ENCODE measurements around the gene BARHL1. TPM values are rescaled to one million over a fixed set of nuclear protein-coding genes. Genes with fewer than 3 reads are reported as not detected.

Gene BARHL1
- total RNA-seq, 2 experiments from 2014 or later: not detected

DNA sequence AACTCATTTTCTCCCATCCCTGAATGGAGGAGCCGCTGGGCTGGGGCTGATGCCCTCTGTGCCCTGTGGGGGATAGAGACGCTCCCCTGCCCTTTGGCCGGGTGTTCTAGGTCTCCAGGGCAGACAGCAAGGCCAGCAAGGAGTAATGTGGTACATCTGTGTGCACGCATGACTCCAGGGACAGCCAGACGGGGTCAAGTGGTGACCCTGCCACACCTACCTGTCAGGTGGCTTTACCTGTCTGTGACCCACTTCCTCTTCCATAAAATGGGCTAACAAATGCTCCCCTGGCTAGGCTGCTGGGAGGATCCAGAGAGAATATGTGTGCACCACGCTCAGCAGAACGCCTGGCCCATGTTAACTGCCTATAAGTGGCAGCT is 35.4 kb upstream of the BARHL1 start:
- H3K27me3 Mint-ChIP-seq (ENCODE audit: low read depth): peaks cover 30% of the 10 kb centered on the region
- CTCF ChIA-PET: interaction anchor here (1.0 kb wide), 1 partner anchor 11 kb away, joined by 3 read pairs; no protein-coding TSS in a partner anchor
- H3K9me3 Mint-ChIP-seq (ENCODE audit: insufficient read depth): no peaks in the 10 kb centered on the region
- ATAC-seq (no peak), DNase-seq (no peak)
- POLR2A ChIA-PET: no interaction called here
- no peak overlapping the region for H3K4me3 Mint-ChIP-seq
- H3K27ac Mint-ChIP-seq: no peak overlapping the region
- H3K4me1 Mint-ChIP-seq (ENCODE audit: low read depth): peaks cover 3% of the 10 kb centered on the region
- no peaks in the 10 kb centered on the region for H3K36me3 Mint-ChIP-seq (ENCODE audit: low read depth)

DNA sequence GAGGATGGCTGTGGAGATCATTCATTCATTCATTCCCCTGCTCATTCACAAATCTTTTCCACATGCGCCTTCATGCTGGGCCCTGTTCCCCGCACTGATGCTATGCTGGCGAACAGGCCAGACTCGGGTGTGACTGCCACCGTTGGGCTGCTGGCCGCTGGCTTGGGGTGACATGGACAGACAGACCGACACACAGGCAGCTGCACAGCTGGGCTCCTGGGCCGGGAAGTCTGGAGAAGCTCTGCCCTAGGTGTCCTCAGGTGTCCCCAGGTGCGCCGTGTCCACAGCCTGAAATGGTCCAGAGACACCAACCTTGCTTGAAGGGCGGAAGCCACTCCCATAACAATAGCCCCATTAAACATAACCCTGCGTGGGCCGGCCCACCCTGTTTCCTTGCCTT is 35.0 kb upstream of the BARHL1 start:
- no peak overlapping the region for H3K27ac Mint-ChIP-seq
- H3K27me3 Mint-ChIP-seq (ENCODE audit: low read depth): peaks cover 30% of the 10 kb centered on the region
- no peaks in the 10 kb centered on the region for H3K9me3 Mint-ChIP-seq (ENCODE audit: insufficient read depth)
- H3K4me3 Mint-ChIP-seq: no peak overlapping the region
- ChIA-PET POLR2A (interaction anchor here (1.0 kb wide), 1 partner anchor 12 kb away, joined by 3 read pairs; no protein-coding TSS in a partner anchor), CTCF (no interaction called here)
- H3K4me1 Mint-ChIP-seq (ENCODE audit: low read depth): peaks cover 3% of the 10 kb centered on the region
- DNase-seq: no peak
- no peak for ATAC-seq
- H3K36me3 Mint-ChIP-seq (ENCODE audit: low read depth): no peaks in the 10 kb centered on the region

DNA sequence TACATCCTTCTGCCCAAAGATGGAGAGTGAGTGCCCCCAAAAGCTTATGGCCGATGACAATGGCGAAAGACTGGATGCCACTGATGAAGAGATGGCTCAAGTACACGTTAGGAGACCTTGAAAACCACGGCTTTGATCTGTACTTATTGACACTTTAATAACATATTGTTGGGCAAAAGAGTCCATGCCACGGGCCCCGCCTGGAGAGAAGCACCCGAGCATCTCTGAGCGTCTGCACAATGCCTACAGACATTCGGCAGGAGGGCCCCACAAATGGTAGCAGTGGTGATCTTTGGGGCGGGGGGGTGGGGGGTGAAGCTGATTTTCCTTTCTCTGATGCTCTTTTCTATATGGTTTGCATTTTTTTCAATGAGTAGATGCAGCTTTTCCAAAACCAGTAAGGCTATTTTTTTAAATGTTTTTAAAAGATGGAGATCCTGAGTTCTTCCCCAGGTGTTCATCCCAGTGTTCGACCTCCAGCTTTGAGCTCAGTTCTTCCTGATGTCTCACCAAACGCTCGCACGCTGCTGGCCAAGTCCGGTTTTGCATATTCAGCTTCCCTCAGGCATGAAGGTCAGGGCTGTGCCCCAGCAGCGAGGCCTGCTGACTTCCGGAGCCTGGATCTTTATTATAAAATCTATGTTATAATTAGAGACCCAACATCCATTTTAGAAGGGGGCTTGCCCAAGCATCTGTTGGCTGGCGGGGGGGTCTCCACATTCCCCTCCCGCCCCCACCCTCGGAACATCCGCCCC is 34.3 kb upstream of the BARHL1 start:
- peaks cover 3% of the 10 kb centered on the region for H3K4me1 Mint-ChIP-seq (ENCODE audit: low read depth)
- no peak for DNase-seq
- H3K36me3 Mint-ChIP-seq (ENCODE audit: low read depth): no peaks in the 10 kb centered on the region
- no peak overlapping the region for H3K27ac Mint-ChIP-seq
- ChIA-PET POLR2A (interaction anchor here (1.0 kb wide), 1 partner anchor 12 kb away, joined by 3 read pairs; no protein-coding TSS in a partner anchor), CTCF (no interaction called here)
- ATAC-seq: no peak
- no peak overlapping the region for H3K4me3 Mint-ChIP-seq
- H3K9me3 Mint-ChIP-seq (ENCODE audit: insufficient read depth): no peaks in the 10 kb centered on the region
- H3K27me3 Mint-ChIP-seq (ENCODE audit: low read depth): peaks cover 30% of the 10 kb centered on the region

DNA sequence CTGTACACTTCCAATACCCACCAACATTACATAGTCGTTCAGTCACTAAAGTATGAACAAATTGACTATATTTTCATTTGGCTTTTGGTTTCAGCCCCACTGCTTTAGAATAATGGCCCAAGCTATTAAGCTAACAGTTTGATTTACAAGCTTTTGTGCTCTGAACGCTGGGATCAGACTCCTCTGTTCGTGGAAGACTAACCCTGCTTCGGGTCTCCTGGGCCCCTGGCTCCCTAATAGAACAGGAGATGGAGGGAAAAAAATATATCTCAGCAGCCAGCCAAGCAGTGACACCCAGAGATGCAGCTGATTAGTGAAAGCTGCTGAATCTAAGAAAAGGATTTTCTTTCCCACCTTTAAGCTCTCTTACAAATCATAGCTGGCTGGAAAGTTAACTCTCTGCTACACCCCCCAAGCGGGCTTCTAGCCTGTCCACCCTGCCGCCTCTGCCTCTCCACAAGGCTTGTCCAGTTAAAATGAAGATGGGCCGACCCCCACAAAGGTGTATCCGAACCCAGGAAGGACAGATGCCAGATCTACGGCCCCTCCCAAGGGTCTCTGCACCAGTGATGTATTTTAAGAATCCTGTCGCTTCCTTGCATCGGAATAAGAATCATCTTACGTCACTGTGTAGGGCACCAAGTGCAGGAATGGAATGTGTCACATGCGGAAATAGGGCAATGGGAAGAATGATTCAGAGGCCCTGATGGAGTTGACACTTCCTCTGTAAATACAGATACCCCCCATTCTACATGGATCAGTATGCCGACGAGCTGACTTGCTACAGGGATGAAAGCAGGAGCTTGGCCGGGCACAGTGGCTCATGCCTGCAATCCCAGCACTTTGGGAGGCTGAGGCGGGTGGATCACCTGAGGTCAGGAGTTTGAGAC is 33.4 kb upstream of the BARHL1 start:
- H3K4me1 Mint-ChIP-seq (ENCODE audit: low read depth): peaks cover 3% of the 10 kb centered on the region
- H3K9me3 Mint-ChIP-seq (ENCODE audit: insufficient read depth): no peaks in the 10 kb centered on the region
- peaks cover 27% of the 10 kb centered on the region for H3K27me3 Mint-ChIP-seq (ENCODE audit: low read depth)
- H3K4me3 Mint-ChIP-seq: no peak overlapping the region
- H3K27ac Mint-ChIP-seq: no peak overlapping the region
- no peak for DNase-seq
- no peaks in the 10 kb centered on the region for H3K36me3 Mint-ChIP-seq (ENCODE audit: low read depth)
- no peak for ATAC-seq
- POLR2A ChIA-PET: no interaction called here
- CTCF ChIA-PET: no interaction called here

DNA sequence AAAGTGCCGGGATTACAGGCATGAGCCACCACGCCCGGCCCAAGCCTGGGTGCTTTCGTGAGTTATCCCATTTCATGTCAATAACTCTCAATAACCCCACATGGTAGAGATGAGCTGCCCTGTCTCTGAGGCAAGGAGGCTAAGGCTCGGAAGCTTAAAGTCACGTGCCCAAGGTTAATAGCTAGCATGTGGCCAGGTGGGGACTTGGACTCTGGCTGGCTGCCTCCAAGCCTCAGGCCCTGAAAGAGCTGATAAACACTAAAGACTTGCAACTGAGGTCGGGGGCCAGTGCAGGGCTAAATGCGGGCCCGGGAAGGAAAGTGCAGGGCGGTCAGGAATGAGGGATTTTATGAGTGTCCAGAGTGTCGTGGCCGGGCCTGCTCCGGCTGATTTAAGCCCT is 30.9 kb upstream of the BARHL1 start:
- ATAC-seq (no peak), DNase-seq (no peak)
- H3K36me3 Mint-ChIP-seq (ENCODE audit: low read depth): no peaks in the 10 kb centered on the region
- H3K9me3 Mint-ChIP-seq (ENCODE audit: insufficient read depth): no peaks in the 10 kb centered on the region
- peaks cover 17% of the 10 kb centered on the region for H3K27me3 Mint-ChIP-seq (ENCODE audit: low read depth)
- peaks cover 2% of the 10 kb centered on the region for H3K4me1 Mint-ChIP-seq (ENCODE audit: low read depth)
- POLR2A ChIA-PET: interaction anchor here (0.6 kb wide), 1 partner anchor 1183 kb away, joined by 4 read pairs; no protein-coding TSS in a partner anchor
- H3K4me3 Mint-ChIP-seq: no peak overlapping the region
- CTCF ChIA-PET: interaction anchor here (1.1 kb wide), 1 partner anchor 218 kb away, joined by 3 read pairs; no protein-coding TSS in a partner anchor
- no peak overlapping the region for H3K27ac Mint-ChIP-seq

GRCh38 chr9:132552041-132552440 is 30.4 kb upstream of the BARHL1 start:
- H3K4me1 Mint-ChIP-seq (ENCODE audit: low read depth): no peaks in the 10 kb centered on the region
- ATAC-seq (no peak), DNase-seq (no peak)
- peaks cover 17% of the 10 kb centered on the region for H3K27me3 Mint-ChIP-seq (ENCODE audit: low read depth)
- no peaks in the 10 kb centered on the region for H3K36me3 Mint-ChIP-seq (ENCODE audit: low read depth)
- no peak overlapping the region for H3K4me3 Mint-ChIP-seq
- no peak overlapping the region for H3K27ac Mint-ChIP-seq
- ChIA-PET CTCF (interaction anchor here (1.1 kb wide), 1 partner anchor 218 kb away, joined by 3 read pairs; no protein-coding TSS in a partner anchor), POLR2A (no interaction called here)
- no peaks in the 10 kb centered on the region for H3K9me3 Mint-ChIP-seq (ENCODE audit: insufficient read depth)

DNA sequence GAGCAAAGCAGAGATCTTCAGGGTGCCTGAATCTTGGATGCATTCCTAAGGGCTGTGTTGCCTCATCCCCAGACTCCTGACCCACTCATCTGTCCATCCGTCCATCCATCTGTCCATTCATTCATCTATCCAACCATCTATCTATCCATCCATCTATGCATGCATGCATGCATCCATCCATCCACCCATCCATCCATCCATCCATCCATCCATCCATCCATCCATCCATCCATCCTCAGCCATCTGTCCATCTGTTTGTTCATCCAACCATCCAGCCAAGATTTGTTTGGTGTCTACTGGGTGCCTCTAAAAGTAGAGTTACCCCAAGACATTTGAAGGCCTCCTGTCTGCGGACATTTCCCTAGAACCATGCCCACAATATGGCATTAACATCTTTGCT is 27.7 kb upstream of the BARHL1 start:
- Mint-ChIP-seq H3K27ac (no peak overlapping the region), H3K9me3 (ENCODE audit: insufficient read depth) (no peaks in the 10 kb centered on the region), H3K36me3 (ENCODE audit: low read depth) (no peaks in the 10 kb centered on the region), H3K4me1 (ENCODE audit: low read depth) (no peaks in the 10 kb centered on the region), H3K27me3 (ENCODE audit: low read depth) (peaks cover 19% of the 10 kb centered on the region), H3K4me3 (no peak overlapping the region)
- ChIA-PET POLR2A (no interaction called here), CTCF (interaction anchor here (0.7 kb wide), 1 partner anchor 15 kb away, joined by 3 read pairs; no protein-coding TSS in a partner anchor)
- no peak for ATAC-seq
- no peak for DNase-seq

DNA sequence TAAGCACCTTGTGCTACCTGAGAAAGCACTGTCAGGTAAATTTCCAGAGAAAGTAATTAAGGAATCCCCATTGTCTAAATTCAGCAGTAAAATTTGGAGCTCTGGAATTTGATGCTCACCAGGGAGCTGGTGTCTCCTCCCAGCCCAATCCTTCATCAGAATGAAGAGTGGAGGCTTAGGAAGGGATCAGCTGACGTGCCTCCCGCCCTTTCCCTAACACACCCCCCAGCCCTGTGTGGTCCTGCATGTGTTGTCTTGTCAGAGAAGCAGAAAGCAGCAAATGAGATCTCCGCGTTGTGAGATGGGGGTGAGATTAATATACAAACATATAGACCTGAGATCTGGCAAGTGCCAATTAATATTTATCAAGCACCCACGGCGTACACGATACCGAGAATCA is 26.9 kb upstream of the BARHL1 start:
- H3K4me1 Mint-ChIP-seq (ENCODE audit: low read depth): peaks cover under 1% of the 10 kb centered on the region
- ChIA-PET CTCF (no interaction called here), POLR2A (no interaction called here)
- DNase-seq (no peak), ATAC-seq (no peak)
- H3K36me3 Mint-ChIP-seq (ENCODE audit: low read depth): no peaks in the 10 kb centered on the region
- H3K27ac Mint-ChIP-seq: no peak overlapping the region
- peaks cover 22% of the 10 kb centered on the region for H3K27me3 Mint-ChIP-seq (ENCODE audit: low read depth)
- H3K4me3 Mint-ChIP-seq: no peak overlapping the region
- no peaks in the 10 kb centered on the region for H3K9me3 Mint-ChIP-seq (ENCODE audit: insufficient read depth)

DNA sequence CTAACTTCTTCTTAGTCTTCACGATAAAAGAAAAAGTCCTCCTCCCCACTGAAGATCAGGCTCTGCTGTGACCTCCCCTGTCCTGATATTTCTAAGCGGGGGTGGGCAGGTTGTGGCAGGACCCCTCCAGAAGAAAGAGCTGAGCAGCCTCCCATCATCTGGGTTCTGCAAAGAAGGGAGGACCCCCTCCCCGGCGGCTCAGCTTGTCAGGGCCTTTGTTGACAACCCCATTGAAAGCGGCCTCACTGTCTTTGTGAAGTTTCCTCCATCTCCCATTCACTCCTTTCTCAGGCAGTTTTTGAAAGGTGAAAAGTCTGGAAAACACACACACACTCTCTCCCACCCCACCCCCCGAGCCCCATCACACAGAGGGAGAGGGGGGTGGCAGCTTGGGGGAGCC is 26.2 kb upstream of the BARHL1 start:
- Mint-ChIP-seq H3K4me1 (ENCODE audit: low read depth) (peaks cover 3% of the 10 kb centered on the region), H3K9me3 (ENCODE audit: insufficient read depth) (no peaks in the 10 kb centered on the region), H3K27me3 (ENCODE audit: low read depth) (peaks cover 24% of the 10 kb centered on the region), H3K36me3 (ENCODE audit: low read depth) (no peaks in the 10 kb centered on the region), H3K27ac (no peak overlapping the region), H3K4me3 (no peak overlapping the region)
- ATAC-seq (no peak), DNase-seq (no peak)
- ChIA-PET CTCF (no interaction called here), POLR2A (interaction anchor here (0.6 kb wide), 1 partner anchor 1009 kb away, joined by 3 read pairs; no protein-coding TSS in a partner anchor)

GRCh38 chr9:132556714-132557113 is 25.7 kb upstream of the BARHL1 start:
- POLR2A ChIA-PET: interaction anchor here (0.6 kb wide), 1 partner anchor 1009 kb away, joined by 3 read pairs; no protein-coding TSS in a partner anchor
- Mint-ChIP-seq H3K36me3 (ENCODE audit: low read depth) (no peaks in the 10 kb centered on the region), H3K9me3 (ENCODE audit: insufficient read depth) (no peaks in the 10 kb centered on the region), H3K4me3 (no peak overlapping the region), H3K27ac (no peak overlapping the region), H3K4me1 (ENCODE audit: low read depth) (peaks cover 3% of the 10 kb centered on the region), H3K27me3 (ENCODE audit: low read depth) (peaks cover 29% of the 10 kb centered on the region)
- ATAC-seq (no peak), DNase-seq (no peak)
- CTCF ChIA-PET: no interaction called here

GRCh38 chr9:132557159-132557558 is 25.2 kb upstream of the BARHL1 start:
- H3K9me3 Mint-ChIP-seq (ENCODE audit: insufficient read depth): no peaks in the 10 kb centered on the region
- H3K27ac Mint-ChIP-seq: no peak overlapping the region
- ChIA-PET CTCF (interaction anchor here (0.8 kb wide), 1 partner anchor 63 kb away, joined by 3 read pairs; no protein-coding TSS in a partner anchor), POLR2A (no interaction called here)
- DNase-seq: no peak
- H3K36me3 Mint-ChIP-seq (ENCODE audit: low read depth): no peaks in the 10 kb centered on the region
- no peak for ATAC-seq
- H3K27me3 Mint-ChIP-seq (ENCODE audit: low read depth): peaks cover 33% of the 10 kb centered on the region
- peaks cover 3% of the 10 kb centered on the region for H3K4me1 Mint-ChIP-seq (ENCODE audit: low read depth)
- H3K4me3 Mint-ChIP-seq: no peak overlapping the region

DNA sequence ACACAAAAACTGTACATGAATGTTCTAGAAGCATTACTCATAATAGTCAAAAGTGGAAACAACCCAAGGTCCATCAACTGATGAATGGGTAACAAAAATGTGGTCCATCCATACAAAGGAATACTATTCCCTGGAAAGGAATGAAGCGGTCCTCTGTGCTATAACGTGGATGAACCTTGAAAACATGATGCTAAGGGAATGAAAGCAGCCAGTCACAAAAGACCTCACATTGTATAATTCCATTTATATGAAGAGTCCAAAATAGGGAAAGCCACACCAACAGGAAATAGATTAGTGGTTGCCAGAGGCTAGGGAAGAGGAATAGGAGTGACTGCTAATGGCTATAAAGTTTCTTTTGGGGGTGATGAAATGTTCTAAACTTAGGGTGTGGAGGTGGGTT is 22.7 kb upstream of the BARHL1 start:
- Mint-ChIP-seq H3K36me3 (ENCODE audit: low read depth) (no peaks in the 10 kb centered on the region), H3K4me1 (ENCODE audit: low read depth) (peaks cover 3% of the 10 kb centered on the region), H3K27ac (no peak overlapping the region), H3K27me3 (ENCODE audit: low read depth) (peaks cover 41% of the 10 kb centered on the region), H3K9me3 (ENCODE audit: insufficient read depth) (no peaks in the 10 kb centered on the region), H3K4me3 (no peak overlapping the region)
- ATAC-seq (no peak), DNase-seq (no peak)
- ChIA-PET CTCF (no interaction called here), POLR2A (no interaction called here)
